ENCODE measurements around the gene NGRN.
A peak's percentile ranks its signal among the peaks of the same experiment; 100 is the strongest.
"Not testable (repeated sequence)": the region's sequence is repeated elsewhere in the genome, so short reads cannot be mapped to it uniquely, and the experiment has no call there.

- peak; percentile 71 to 92 (median 87) for TF ChIP-seq CTCF (IDR thresholded peaks at IDR 0.05)
- TF ChIP-seq POLR2A (IDR thresholded peaks at IDR 0.05), result not testable (repeated sequence)
Measured at GRCh38 chr15:90293040-90293810, 27.8 kb downstream of the NGRN start.

All from esophagus squamous epithelium (tissue), 4 donors.